Fibroblast of upper back skin (primary cell): Measurements from ENCODE around the gene OPN1MW2.
"Not testable (repeated sequence)": the region's sequence is repeated elsewhere in the genome, so short reads cannot be mapped to it uniquely, and the experiment has no call there.

Experiments used
- DNase-seq: peaks from one replicate; pipeline ENCODE4 v3.0.0-alpha.2; 2013

Gene OPN1MW2

DNA sequence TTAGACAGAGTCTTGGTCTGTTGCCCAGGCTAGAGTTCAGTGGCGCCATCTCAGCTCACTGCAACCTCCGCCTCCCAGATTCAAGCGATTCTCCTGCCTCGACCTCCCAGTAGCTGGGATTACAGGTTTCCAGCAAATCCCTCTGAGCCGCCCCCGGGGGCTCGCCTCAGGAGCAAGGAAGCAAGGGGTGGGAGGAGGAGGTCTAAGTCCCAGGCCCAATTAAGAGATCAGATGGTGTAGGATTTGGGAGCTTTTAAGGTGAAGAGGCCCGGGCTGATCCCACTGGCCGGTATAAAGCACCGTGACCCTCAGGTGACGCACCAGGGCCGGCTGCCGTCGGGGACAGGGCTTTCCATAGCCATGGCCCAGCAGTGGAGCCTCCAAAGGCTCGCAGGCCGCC is at the start of gene OPN1MW2:
TSS of gene OPN1MW2 (plus strand) at position 301 of the 400 bp plus-strand sequence. CDS start at position 361, 60 bp downstream.
- not testable (repeated sequence) for DNase-seq

DNA sequence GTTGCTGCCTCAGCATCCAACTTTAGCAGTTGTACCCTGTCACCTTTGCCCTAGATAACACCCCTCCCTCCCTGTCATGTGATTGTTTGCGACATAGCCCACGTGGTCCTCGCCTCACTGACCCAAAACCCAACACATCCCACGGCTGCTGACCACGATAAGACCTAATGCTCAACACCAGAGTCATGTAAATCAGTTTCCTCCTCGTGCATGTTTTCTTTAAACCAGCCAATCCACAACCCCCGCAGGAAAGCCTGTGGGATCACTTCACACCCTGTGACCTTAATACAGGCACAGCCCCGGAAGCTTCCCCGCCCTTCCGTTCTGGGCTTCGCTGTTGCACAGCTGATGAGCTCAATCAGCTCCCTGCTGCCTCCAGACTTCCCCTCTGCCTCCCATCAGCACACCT is 47.0 kb upstream of the OPN1MW2 start:
- DNase-seq, result not testable (repeated sequence)

DNA sequence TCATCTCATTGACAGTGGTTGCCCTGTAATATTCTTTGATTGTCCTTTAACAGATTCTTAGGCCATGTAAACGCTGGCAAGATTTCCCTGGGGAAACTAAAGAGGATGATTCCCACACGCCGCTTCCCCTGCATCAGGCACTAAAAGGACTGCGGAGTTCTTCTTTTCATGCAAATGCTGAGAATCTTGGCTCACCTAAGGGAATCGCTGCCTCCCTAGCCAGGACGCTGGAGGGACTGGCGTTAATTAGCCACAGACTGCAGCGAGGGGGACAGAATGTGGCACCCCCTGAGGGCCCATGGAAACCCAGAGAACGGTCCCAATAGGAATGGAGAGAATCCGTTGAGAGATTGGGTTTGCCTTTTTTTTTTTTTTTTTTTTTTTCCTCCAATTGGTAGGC is 45.2 kb upstream of the OPN1MW2 start:
- DNase-seq, result not testable (repeated sequence)

- DNase-seq, result not testable (repeated sequence)
Observed at GRCh38 chrX:154182296-154182695, 37.3 kb upstream of the OPN1MW2 start, which contains the start of gene OPN1MW. TSS of gene OPN1MW (plus strand) at chrX:154182596. CDS start at chrX:154182678, 82 bp downstream.

- not testable (repeated sequence) for DNase-seq
Observed at GRCh38 chrX:154183794-154184193, 35.8 kb upstream of the OPN1MW2 start.

DNA sequence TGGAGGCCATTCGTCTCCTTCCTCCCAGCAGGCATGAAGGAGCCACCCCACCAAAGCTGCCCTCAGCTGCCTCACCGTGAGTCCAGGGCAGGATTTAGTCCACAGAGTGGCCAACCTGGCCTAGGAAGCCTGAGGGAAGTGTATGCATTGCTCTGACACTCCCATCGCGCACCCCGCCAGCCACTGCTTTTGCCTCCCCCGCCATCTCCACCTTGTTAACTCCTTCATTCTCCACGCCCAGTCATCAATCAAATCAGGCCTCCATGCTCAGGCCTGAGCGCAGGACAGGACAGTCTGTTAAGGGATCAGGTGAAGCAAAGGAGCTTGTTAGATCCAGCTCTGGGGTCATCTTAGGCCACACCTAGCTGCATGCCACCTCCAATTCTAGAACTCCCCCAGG is 26.7 kb upstream of the OPN1MW2 start:
- not testable (repeated sequence) for DNase-seq

DNA sequence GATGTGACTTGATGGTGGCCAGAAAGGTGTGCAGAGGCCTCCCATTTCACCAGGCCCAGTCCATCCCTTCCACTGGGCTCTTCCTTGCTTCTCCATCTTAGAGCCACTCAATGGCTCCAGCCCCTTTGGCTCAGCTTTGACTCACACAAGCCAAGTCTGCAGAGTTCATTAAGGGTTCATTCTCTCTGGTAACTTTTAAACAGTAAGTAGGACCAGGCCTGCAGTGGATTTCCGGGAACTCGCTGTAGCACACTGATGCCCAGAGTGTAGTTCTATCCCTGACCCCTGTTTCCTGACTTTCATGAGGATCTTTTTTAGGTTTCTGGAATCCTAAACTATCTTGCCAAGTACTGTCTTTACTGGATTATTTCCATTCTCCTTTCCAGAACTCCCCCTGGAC is 25.2 kb upstream of the OPN1MW2 start:
- not testable (repeated sequence) for DNase-seq

DNA sequence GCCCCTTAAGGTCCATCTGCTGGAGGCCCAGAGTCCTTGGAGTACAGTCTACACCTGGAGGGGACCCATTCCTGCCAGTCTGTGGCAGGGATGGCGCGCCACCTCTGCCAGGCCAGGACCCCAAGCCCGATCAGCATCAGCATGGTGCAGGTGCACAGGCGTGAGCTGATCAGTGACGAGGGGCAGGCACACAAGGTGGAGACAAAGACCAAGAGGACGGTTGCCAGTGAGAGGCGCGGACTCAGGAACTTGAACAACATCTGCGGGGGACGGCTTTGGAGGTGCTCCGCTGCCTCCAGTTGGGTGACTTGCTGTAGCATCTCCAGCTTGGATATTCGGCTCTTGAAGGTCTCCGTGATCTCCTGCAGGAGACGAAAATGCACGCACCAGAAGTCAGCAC is 23.1 kb upstream of the OPN1MW2 start:
- not testable (repeated sequence) for DNase-seq

DNA sequence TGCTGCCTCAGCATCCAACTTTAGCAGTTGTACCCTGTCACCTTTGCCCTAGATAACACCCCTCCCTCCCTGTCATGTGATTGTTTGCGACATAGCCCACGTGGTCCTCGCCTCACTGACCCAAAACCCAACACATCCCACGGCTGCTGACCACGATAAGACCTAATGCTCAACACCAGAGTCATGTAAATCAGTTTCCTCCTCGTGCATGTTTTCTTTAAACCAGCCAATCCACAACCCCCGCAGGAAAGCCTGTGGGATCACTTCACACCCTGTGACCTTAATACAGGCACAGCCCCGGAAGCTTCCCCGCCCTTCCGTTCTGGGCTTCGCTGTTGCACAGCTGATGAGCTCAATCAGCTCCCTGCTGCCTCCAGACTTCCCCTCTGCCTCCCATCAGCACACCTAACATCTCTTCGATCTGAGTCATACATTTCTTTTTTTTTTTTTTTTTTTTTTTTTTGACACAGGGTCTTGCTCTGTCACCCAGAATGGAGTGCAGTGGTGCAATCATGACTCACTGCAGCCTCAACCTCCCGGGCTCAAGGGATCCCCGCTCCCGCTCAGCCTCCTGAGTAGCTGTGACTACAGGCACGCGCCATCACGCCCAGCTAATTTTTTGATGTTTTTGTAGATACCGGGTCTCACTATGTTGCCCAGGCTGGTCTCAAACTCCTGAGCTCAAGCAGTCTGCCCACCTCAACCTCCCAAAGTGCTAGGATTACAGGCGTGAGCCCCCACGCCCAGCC is 9.7 kb upstream of the OPN1MW2 start:
- DNase-seq, result not testable (repeated sequence)

- not testable (repeated sequence) for DNase-seq
Observed at GRCh38 chrX:154211057-154211456, 8.5 kb upstream of the OPN1MW2 start.

DNA sequence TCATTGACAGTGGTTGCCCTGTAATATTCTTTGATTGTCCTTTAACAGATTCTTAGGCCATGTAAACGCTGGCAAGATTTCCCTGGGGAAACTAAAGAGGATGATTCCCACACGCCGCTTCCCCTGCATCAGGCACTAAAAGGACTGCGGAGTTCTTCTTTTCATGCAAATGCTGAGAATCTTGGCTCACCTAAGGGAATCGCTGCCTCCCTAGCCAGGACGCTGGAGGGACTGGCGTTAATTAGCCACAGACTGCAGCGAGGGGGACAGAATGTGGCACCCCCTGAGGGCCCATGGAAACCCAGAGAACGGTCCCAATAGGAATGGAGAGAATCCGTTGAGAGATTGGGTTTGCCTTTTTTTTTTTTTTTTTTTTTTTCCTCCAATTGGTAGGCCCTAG is 8.1 kb upstream of the OPN1MW2 start:
- DNase-seq, result not testable (repeated sequence)

GRCh38 chrX:154225292-154225691 is 5.7 kb downstream of the OPN1MW2 start:
- not testable (repeated sequence) for DNase-seq

GRCh38 chrX:154226706-154227105 is 7.2 kb downstream of the OPN1MW2 start:
- not testable (repeated sequence) for DNase-seq

DNA sequence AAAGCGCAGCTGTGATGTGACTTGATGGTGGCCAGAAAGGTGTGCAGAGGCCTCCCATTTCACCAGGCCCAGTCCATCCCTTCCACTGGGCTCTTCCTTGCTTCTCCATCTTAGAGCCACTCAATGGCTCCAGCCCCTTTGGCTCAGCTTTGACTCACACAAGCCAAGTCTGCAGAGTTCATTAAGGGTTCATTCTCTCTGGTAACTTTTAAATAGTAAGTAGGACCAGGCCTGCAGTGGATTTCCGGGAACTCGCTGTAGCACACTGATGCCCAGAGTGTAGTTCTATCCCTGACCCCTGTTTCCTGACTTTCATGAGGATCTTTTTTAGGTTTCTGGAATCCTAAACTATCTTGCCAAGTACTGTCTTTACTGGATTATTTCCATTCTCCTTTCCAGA is 11.9 kb downstream of the OPN1MW2 start:
- not testable (repeated sequence) for DNase-seq

- DNase-seq, result not testable (repeated sequence)
Observed at GRCh38 chrX:154233620-154234019, 14.1 kb downstream of the OPN1MW2 start.

DNA sequence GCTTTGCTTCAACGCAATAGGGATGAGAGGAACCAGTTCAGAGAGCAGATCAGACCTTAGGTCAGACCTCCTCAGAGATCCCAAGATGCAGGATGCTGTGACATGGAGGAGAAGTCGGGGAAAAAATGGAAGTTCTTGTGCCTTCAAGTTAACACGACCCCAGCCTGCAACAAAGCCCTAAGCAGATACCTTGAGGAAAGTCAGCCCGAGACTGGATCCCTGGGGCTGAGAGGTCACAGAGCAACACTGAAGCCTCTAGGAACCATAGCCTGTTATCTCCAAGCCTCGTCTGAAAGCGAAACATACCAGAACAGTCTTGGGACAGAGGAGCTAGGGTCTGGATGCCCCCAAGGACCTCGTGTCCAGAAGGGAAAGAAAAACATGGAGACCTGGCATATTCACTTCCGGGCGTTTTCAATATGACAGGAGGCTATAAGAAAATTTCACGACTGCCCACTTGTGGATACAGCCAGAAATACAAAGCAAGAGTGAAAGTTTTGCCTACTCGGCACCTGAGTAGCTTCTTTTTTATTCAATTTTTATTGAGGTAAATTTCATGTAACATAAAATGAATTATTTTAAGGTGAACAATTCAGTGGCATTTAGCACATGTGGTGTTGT is 19.5 kb downstream of the OPN1MW2 start:
- DNase-seq, result not testable (repeated sequence)

DNA sequence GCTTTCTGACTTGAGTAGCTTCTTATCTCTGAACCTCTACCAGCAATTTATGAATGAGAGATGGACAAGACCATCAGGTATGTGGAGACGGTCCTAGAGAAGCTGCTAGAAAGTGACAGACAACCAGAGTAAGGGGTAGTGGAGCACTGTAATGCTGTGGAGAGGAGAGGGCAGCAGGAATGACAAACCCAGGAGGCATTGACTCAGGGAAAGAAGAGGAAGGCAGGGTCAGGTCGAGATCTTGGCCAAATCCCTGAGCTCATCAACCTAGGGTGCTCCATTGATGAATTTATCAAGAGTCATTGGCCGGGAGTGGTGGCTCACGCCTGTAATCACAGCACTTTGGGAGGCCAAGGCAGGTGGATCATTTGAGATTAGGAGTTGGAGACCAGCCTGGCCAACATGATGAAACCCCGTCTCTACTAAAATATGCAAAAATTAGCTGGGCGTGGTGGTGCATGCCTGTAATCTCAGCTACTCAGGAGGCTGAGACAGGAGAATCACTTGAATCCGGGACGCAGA is 20.5 kb downstream of the OPN1MW2 start:
- DNase-seq, result not testable (repeated sequence)

GRCh38 chrX:154247377-154248045 is 28.0 kb downstream of the OPN1MW2 start:
- DNase-seq, result not testable (repeated sequence)

- DNase-seq, result not testable (repeated sequence)
Observed at GRCh38 chrX:154248076-154248475, 28.5 kb downstream of the OPN1MW2 start.

GRCh38 chrX:154257282-154257681 is 37.7 kb downstream of the OPN1MW2 start, which contains the start of gene OPN1MW3:
TSS of gene OPN1MW3 (plus strand) at chrX:154257582. CDS start at chrX:154257620, 38 bp downstream.
- DNase-seq, result not testable (repeated sequence)

- DNase-seq, result not testable (repeated sequence)
Observed at GRCh38 chrX:154258711-154259110, 39.2 kb downstream of the OPN1MW2 start.

DNA sequence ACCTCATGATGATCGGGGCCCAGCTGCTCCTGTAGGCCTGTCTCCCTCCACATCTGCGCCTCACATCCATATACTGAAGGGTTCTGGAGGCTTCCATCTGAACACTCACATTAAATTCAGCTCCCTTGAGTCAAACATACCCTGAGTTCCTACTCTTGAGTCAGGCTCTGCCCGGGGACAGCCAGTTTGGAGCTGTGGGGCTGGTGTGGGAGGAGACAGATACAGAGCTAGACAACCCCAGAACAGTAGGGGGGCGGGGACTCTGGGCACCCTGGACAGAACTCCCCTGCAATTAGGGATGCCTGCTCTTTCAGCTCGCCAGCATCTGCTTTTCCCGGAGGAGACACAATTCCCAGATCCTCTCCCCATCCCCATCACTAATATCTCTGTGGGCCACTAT is 43.5 kb downstream of the OPN1MW2 start:
- DNase-seq, result not testable (repeated sequence)

DNA sequence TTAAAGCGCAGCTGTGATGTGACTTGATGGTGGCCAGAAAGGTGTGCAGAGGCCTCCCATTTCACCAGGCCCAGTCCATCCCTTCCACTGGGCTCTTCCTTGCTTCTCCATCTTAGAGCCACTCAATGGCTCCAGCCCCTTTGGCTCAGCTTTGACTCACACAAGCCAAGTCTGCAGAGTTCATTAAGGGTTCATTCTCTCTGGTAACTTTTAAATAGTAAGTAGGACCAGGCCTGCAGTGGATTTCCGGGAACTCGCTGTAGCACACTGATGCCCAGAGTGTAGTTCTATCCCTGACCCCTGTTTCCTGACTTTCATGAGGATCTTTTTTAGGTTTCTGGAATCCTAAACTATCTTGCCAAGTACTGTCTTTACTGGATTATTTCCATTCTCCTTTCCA is 49.7 kb downstream of the OPN1MW2 start:
- DNase-seq, result not testable (repeated sequence)
